Sigmoid colon (tissue), 4 donors: ENCODE data around the gene C16orf87.

Source experiments
- CTCF ChIP-seq, 4 experiments: fragments of 450-650 bp in 3 of 4; fragments of 200-600 bp in 1 of 4; IDR thresholded peaks; one replicate each; pipeline ENCODE4 v1.5.1; 2016 to 2019; ENCODE audit warnings: antibody characterized with exemption in 4 of 4, mild to moderate bottlenecking in 3 of 4, moderate library complexity in 2 of 4
- POLR2A ChIP-seq, 2 donors: fragments of 450-650 bp; IDR thresholded peaks; one replicate each; pipeline ENCODE4 v1.6.1; 2016; ENCODE audit warnings: antibody characterized with exemption in 2 of 2, mild to moderate bottlenecking in 2 of 2, moderate library complexity in 2 of 2
- POLR2AphosphoS5 ChIP-seq, 4 donors: sonication (generic); formaldehyde crosslinking; IDR thresholded peaks; one replicate each; pipeline ENCODE4 v1.6.1; 2017; ENCODE audit warnings: antibody characterized with exemption in 4 of 4

- no peak for TF ChIP-seq CTCF (IDR thresholded peaks at IDR 0.05)
- peak in 3 of 4 donors; percentile 62 to 72 (median 69) for TF ChIP-seq POLR2AphosphoS5 (IDR thresholded peaks at IDR 0.05)
- TF ChIP-seq POLR2A (IDR thresholded peaks at IDR 0.05), result no peak
These were observed at the start of gene C16orf87 for GRCh38 chr16:46830902-46831647.
